ENCODE results near the gene P2RX2. TPM values are rescaled to one million over a fixed set of nuclear protein-coding genes. Genes with fewer than 3 reads are reported as not detected.

Gene P2RX2
- total and polyA plus RNA-seq, 2 experiments from 2014 or later, result 1.1 to 1.7 TPM

GRCh38 chr12:132593071-132593470 lies 25.5 kb upstream of the P2RX2 start:
- DNase-seq (ENCODE audit: low spot score) (no peak), ATAC-seq (no peak)
- no peak for TF ChIP-seq STAT1 (IDR thresholded peaks at IDR 0.05; ENCODE audit: unreplicated experiment)
- TF ChIP-seq NANOG (IDR thresholded peaks at IDR 0.05; ENCODE audit: borderline replicate concordance), result no peak
- TF ChIP-seq, protein P1, sequence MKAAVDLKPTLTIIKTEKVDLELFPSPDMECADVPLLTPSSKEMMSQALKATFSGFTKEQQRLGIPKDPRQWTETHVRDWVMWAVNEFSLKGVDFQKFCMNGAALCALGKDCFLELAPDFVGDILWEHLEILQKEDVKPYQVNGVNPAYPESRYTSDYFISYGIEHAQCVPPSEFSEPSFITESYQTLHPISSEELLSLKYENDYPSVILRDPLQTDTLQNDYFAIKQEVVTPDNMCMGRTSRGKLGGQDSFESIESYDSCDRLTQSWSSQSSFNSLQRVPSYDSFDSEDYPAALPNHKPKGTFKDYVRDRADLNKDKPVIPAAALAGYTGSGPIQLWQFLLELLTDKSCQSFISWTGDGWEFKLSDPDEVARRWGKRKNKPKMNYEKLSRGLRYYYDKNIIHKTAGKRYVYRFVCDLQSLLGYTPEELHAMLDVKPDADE (IDR thresholded peaks at IDR 0.05), result no peak
- no peak for TF ChIP-seq JUNB (IDR thresholded peaks at IDR 0.05; ENCODE audit: unreplicated experiment)
- no peak for TF ChIP-seq EZH2phosphoT487 (IDR thresholded peaks at IDR 0.05; ENCODE audit: unreplicated experiment)
- no peak for TF ChIP-seq ZNF462 (CRISPR knock-in tag; IDR thresholded peaks at IDR 0.05)
- H3K36me3 Mint-ChIP-seq (ENCODE audit: low read depth), result no peaks in the 10 kb centered on the region; the same call in 2 of the 3 replicates
- H3K27me3 Mint-ChIP-seq (ENCODE audit: insufficient read depth, low read depth, poor library complexity), result peaks cover 83% of the 10 kb centered on the region
- no peak overlapping the region for H3K27ac ChIP-seq (ENCODE audit: low read depth)
- H3F3A ChIP-seq (replicated peaks; ENCODE audit: low read depth), result peaks cover 10% of the 10 kb centered on the region
- H3K4me2 ChIP-seq, result no peak overlapping the region
- H2AFZ ChIP-seq, result no peak overlapping the region
- no peak overlapping the region for H3K4me3 Mint-ChIP-seq
- no peak overlapping the region for H3K4me3 ChIP-seq
- no peaks in the 10 kb centered on the region for H4K20me1 ChIP-seq (replicated peaks; ENCODE audit: insufficient read depth)
- H3K27ac Mint-ChIP-seq, result no peak overlapping the region
- peaks cover 90% of the 10 kb centered on the region for H3K27me3 ChIP-seq (ENCODE audit: insufficient read depth)
- H3K9me3 Mint-ChIP-seq, result peaks cover 12% of the 10 kb centered on the region
- no peaks in the 10 kb centered on the region for H3K4me1 ChIP-seq (ENCODE audit: insufficient read depth)
- H3K36me3 ChIP-seq (ENCODE audit: insufficient read depth), result no peaks in the 10 kb centered on the region
- H3K79me2 ChIP-seq (replicated peaks; ENCODE audit: insufficient read depth), result no peaks in the 10 kb centered on the region
- peaks cover 6% of the 10 kb centered on the region; the same call in 2 of the 3 replicates for H3K4me1 Mint-ChIP-seq
- H3K9me2 ChIP-seq (ENCODE audit: insufficient read depth), result no peaks in the 10 kb centered on the region
